ENCODE measurements around the gene TGM6. TPM values are rescaled to one million over a fixed set of nuclear protein-coding genes. Genes with fewer than 3 reads are reported as not detected.

Gene TGM6
- polyA plus RNA-seq, 3 donors from 2014 or later, result not detected

DNA sequence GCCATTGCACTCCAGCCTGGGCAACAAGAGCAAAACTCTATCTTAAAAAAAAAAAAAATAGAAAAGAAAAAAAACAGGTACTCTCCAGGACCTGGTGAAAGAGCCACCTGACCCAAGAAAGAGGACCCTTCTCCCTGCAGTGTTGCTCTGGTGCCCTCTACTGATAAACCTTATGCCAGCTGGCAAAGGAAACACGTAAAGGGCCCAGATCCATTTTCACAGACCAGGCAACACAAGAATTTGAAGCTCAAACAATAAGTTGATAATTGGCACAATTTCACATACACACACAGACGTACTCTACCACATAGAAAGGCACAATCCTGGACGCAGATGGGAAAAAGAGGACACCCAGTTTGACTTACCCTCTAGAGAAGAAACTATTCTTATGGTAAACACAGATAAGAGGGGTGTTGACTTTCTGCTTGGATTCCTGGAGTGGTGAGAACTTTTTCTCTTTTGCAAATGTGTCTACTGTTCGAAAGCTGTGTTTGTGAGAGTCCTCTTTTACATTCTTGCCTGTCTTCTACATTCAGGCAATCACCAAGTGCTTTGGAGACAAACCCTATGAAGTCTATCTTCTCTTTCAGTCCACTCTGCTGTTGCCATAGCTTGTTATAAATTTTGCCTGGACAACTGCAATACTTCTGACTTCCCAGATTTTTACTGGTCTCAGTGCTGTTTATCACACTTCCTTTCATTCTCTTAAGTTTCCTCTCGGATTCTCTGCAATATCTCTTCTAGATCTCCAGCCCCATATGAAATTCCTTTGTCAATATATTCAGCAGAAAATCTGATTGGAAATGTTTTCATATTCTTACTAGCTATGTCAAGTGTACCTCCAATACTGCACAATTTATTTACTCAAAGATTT is 96.3 kb downstream of the TGM6 start:
- DNase-seq, result no peak
- Mint-ChIP-seq H3K27me3 (ENCODE audit: low read depth in 3 of 3) (no peaks in the 10 kb centered on the region), H3K9me3 (no peaks in the 10 kb centered on the region), H3K4me3 (no peak overlapping the region), H3K4me1 (peaks cover 0 to 5% of the 10 kb centered on the region in 2 donors), H3K36me3 (peaks cover 8 to 28% (median 27%) of the 10 kb centered on the region in 3 donors), H3K27ac (peak overlapping the region in 1 of 6 donors; percentile 17)

DNA sequence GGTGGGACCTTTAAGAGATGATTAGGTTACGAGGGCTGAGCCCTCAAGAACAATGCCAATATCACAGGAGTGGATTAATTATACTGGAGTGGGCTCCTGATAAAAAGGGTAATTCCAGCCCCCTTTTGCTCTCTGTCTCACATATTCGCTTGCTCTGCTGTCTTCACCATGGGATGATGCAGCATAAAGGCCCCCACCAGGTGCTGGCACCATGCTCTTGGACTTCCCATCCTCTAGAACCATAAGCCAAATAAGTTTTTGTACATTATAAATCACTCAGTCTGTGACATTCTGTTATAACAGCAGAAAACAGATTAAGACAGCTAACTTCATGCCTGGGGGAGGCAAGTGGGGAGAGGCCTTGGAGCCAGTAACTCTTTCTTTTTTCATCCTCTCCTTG is 99.7 kb downstream of the TGM6 start:
- Mint-ChIP-seq H3K27ac (no peak overlapping the region), H3K36me3 (peaks cover 24 to 52% (median 42%) of the 10 kb centered on the region in 3 donors), H3K27me3 (ENCODE audit: low read depth in 3 of 3) (no peaks in the 10 kb centered on the region), H3K4me3 (no peak overlapping the region), H3K4me1 (no peaks in the 10 kb centered on the region), H3K9me3 (no peaks in the 10 kb centered on the region)
- DNase-seq, result no peak

Other genes with a start within 250 kb of the TGM6 start
- not detected for gene TGM3, start 84.9 kb upstream of the TGM6 start, polyA plus RNA-seq
- 100 to 1,000 TPM; 351 to 390 (median 365) TPM for gene SNRPB, start 89.9 kb downstream of the TGM6 start, polyA plus RNA-seq
- gene ZNF343, start 128.0 kb downstream of the TGM6 start, polyA plus RNA-seq, result 1 to 10 TPM in 2 of 3 donors, not detected in 1; 2.7 to 5.1 TPM
- under 1 TPM in 1 of 3 donors, not detected in 2; 0.22 TPM for gene TMC2, start 155.7 kb downstream of the TGM6 start, polyA plus RNA-seq

All from immature natural killer cell (primary cell).